Thyroid gland (tissue), 4 donors: ENCODE measurements around the gene YARS1.

Experiments used
- CTCF ChIP-seq, 6 experiments: fragments of 200-600 bp in 3 of 6; fragments of 450-650 bp in 3 of 6; sonication (generic) in 3 of 6; IDR thresholded peaks; one replicate each; pipeline ENCODE4 v1.5.1; 2016 to 2019; ENCODE audit warnings: antibody characterized with exemption in 6 of 6, mild to moderate bottlenecking in 2 of 6, inconsistent platforms in 1 of 6, moderate library complexity in 1 of 6
- POLR2A ChIP-seq, 2 donors: fragments of 450-650 bp; IDR thresholded peaks; one replicate each; pipeline ENCODE4 v1.6.1; 2017; ENCODE audit warnings: antibody characterized with exemption in 2 of 2, mild to moderate bottlenecking in 2 of 2, moderate library complexity in 1 of 2

GRCh38 chr1:32772281-32773017 is 44.7 kb downstream of the YARS1 start:
- TF ChIP-seq POLR2A (IDR thresholded peaks at IDR 0.05) (no peak), CTCF (IDR thresholded peaks at IDR 0.05) (no peak)
